Pancreas (tissue), 10 donors: Measurements from ENCODE around the gene TIMP4. TPM values are rescaled to one million over a fixed set of nuclear protein-coding genes. Genes with fewer than 3 reads are reported as not detected.

Experiments
- ATAC-seq, 4 donors: fragments of 200-7000 bp; cut with Tn5 transposase; one replicate each; pipeline versions ENCODE4 v1.8.0 to v1.9.1; 2020; ENCODE audit warnings: mild to moderate bottlenecking in 4 of 4, moderate library complexity in 4 of 4
- DNase-seq, 6 donors: peaks; one replicate each; pipeline ENCODE4 v3.0.0-alpha.2; 2020
- FAIRE-seq: peaks from 2 replicates; lab custom pipeline; 2012; peaks lifted over from hg19 to GRCh38; lab: Jason Lieb, UNC
- H3K27ac ChIP-seq, 4 donors: fragments of 200-600 bp; sonication (generic); 1 replicate in 3 of 4; 2 replicates in 1 of 4; pipeline versions ENCODE4 v1.5.0 to v1.8.0; 2020
- H3K27me3 ChIP-seq, 4 donors: fragments of 200-600 bp; one replicate each; pipeline ENCODE4 v1.8.0; 2021
- H3K36me3 ChIP-seq, 3 donors: fragments of 200-600 bp; sonication (generic) in 1 of 3; one replicate each; pipeline versions ENCODE4 v1.5.0 to v1.8.0; 2020 to 2021
- H3K4me1 ChIP-seq, 3 donors: fragments of 200-600 bp; one replicate each; pipeline ENCODE4 v1.8.0; 2021
- H3K4me3 ChIP-seq, 4 donors: fragments of 200-600 bp; sonication (generic) in 2 of 4; one replicate each; pipeline versions ENCODE4 v1.5.0 to v1.8.0; 2020 to 2021
- H3K9me3 ChIP-seq, 4 donors: fragments of 200-600 bp; one replicate each; pipeline ENCODE4 v1.8.0; 2021
- WGBS, 2 donors: extraction: QIAGEN DNeasy Blood & Tissue Kit; methylation state at CpG; one replicate each; pipeline ENCODE4 v1.1.7; 2013; 5-methylcytosine and 5-hydroxymethylcytosine counted together
- intact Hi-C, 3 donors: fragments of 100-400 bp; cut with DNase I; formaldehyde crosslinking; loops; one replicate each; pipeline versions ENCODE4 v1.11.1 to v1.14.2; 2022
- polyA plus RNA-seq, 2 donors: library from polyadenylated mRNA; stranded (reverse); fragments of 200-250 nt; gene quantifications; one replicate each; pipeline ENCODE4 v1.2.3, GENCODE V29; 2013
- total RNA-seq, 6 donors: library from RNA; stranded (reverse); fragmentation: NEBNext Ultra II Directional in 4 of 6; extraction: Animal tissue kit (Norgen Biotek cat#: 25700) in 4 of 6; gene quantifications; one replicate each; pipeline versions ENCODE4 v1.2.1 to v1.2.4, GENCODE V29; 2021 to 2023
- TF ChIP-seq, protein P1 (sequence below), 4 donors: fragments of 200-600 bp; sonication (generic) in 3 of 4; IDR thresholded peaks; one replicate each; pipeline versions ENCODE4 v1.5.0 to v1.8.0; 2021; ENCODE audit warnings: antibody characterized with exemption in 4 of 4
- donor health status: healthy with polysubstance abuse.
- donor health status: DM: no; HTN: no; CAD: no; lungs with moderate emphysema.
- donor health status: DM: no; HTN: no; CAD: no.
- donor health status: control.
- donor health status: control.
- donor health status: Bipolar disorder and iron deficiency.
- donor health status: DM: yes; HTN: yes; CAD: no.
- donor health status: DM: no; HTN: no; CAD: no.
- donor health status: DM: no; HTN: no; CAD: no.
- donor health status: DM: yes; HTN: yes; CAD: no.

TIMP4 gene
- total and polyA plus RNA-seq, 8 donors: 0.12 to 4.6 (median 1.4) TPM

DNA sequence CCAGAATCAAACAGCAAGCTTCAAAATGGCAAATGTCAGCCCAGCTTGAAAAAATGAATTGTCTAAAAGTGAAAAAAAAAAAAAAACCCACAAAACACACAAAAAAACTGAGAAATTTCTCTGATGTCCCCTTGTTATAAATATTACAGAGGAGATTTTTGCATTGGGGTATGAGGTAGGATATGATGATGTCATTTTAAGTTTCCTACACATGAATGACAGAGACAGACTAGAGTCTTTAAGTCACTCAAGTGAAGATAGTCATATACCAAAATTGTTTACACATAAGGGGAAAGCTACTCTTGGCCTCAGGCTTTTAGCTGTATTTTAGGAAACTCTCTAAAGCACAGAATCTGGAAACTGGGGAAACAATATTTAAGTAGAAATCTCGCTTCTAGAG, 32.9 kb downstream of the TIMP4 start:
- FAIRE-seq: no peak
- no peak for ATAC-seq
- 81 to 87% methylated on average over 1 of the region's 1 CpG for WGBS, 2 donors
- Histone ChIP-seq H3K27ac (no peak overlapping the region), H3K9me3 (no peaks in the 10 kb centered on the region), H3K27me3 (no peaks in the 10 kb centered on the region), H3K36me3 (no peaks in the 10 kb centered on the region), H3K4me1 (no peaks in the 10 kb centered on the region), H3K4me3 (no peak overlapping the region)
- DNase-seq: no peak
- TF ChIP-seq, protein P1, sequence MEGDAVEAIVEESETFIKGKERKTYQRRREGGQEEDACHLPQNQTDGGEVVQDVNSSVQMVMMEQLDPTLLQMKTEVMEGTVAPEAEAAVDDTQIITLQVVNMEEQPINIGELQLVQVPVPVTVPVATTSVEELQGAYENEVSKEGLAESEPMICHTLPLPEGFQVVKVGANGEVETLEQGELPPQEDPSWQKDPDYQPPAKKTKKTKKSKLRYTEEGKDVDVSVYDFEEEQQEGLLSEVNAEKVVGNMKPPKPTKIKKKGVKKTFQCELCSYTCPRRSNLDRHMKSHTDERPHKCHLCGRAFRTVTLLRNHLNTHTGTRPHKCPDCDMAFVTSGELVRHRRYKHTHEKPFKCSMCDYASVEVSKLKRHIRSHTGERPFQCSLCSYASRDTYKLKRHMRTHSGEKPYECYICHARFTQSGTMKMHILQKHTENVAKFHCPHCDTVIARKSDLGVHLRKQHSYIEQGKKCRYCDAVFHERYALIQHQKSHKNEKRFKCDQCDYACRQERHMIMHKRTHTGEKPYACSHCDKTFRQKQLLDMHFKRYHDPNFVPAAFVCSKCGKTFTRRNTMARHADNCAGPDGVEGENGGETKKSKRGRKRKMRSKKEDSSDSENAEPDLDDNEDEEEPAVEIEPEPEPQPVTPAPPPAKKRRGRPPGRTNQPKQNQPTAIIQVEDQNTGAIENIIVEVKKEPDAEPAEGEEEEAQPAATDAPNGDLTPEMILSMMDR (IDR thresholded peaks at IDR 0.05): no peak
- intact Hi-C loops: no loop called here

DNA sequence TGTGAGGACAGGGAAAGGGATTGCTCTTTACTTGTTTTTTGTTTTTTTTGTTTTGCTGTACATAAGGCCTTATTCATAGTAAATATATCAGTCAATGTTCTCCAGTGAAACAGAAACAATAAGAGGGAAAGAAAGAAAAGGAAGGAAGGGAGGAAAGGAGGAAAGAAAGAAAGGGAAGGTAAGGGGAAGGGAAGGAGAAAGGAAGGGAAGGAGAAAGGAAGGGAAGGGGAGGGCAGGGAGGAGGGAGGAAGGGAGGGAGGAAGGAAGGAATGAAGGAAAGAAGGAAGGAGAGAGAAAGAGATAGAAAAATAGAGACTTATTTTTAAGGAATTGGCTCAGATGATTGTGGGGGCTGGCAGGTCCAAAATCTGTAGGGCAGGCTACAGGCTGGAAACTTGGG, 37.2 kb downstream of the TIMP4 start:
- no peaks in the 10 kb centered on the region for H3K36me3 ChIP-seq
- H3K27me3 ChIP-seq: no peaks in the 10 kb centered on the region
- H3K4me1 ChIP-seq: no peaks in the 10 kb centered on the region
- intact Hi-C loops: no loop called here
- DNase-seq (no peak), FAIRE-seq (no peak), ATAC-seq (no peak)
- H3K9me3 ChIP-seq: no peaks in the 10 kb centered on the region
- TF ChIP-seq, protein P1 (IDR thresholded peaks at IDR 0.05): no peak
- H3K27ac ChIP-seq: no peak overlapping the region
- H3K4me3 ChIP-seq: no peak overlapping the region

DNA sequence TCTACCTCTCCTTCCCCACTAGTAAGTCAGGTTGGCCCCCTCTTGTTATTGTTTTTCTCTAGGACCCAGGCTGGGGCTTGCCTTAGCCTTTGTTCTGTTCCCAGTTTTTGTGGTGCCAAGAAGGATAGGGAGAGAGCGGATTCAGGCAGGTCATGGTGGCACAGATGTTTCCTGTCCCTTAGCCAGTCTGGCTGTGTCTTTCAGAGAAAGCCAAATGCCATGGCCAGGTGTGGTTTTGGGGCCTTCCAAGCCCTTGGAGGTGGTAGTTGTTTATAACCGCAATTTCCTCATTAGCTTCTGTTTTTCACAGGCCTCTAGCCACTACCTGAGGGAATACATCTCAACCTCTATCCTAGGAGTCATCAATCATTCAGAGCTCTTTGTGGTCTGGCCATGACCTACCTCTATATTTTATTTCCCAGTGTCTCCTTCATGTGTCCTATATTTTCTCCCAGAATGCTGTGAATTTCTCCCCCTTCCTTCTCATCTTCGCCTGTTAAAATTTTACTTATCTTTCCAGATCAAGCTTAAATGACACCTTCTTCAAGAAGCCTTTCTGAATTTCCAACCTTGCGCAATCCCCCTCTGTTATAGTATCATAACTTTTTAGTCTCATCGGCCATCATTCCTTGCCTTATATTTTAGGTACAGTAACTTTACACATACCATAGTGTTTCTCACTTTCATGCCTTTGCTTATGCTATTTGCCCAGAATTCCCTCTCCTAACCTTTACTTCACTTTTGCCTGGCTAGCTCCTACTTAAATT, 38.2 kb downstream of the TIMP4 start:
- DNase-seq (no peak), FAIRE-seq (no peak), ATAC-seq (no peak)
- Histone ChIP-seq H3K4me3 (no peak overlapping the region), H3K4me1 (no peaks in the 10 kb centered on the region), H3K9me3 (no peaks in the 10 kb centered on the region), H3K27ac (no peak overlapping the region), H3K27me3 (peaks cover 0 to 2% (median 0%) of the 10 kb centered on the region in 4 donors), H3K36me3 (no peaks in the 10 kb centered on the region)
- intact Hi-C loops: no loop called here
- TF ChIP-seq, protein P1 (IDR thresholded peaks at IDR 0.05): no peak
- WGBS, 2 donors: 83 to 87% methylated on average over 5 of the region's 5 CpGs

DNA sequence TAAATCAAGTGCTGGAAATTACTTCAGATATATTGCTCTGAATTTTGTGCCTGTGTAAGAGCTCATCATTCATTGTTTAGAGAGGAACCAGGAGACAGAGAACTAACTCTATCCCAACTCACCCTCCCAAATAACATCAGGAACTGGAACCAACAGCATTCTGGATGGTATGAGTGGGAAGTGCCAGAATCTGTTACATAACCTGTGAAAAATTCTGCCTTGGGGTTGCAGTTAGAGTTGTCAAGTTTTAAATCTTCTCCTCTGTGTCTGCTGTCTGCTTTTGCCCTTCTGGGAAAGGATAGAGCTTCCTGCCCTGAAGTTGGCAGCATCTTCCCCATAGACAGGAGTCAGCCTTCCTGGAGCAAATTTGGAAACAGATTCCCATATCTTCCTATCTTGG, 41.2 kb downstream of the TIMP4 start:
- TF ChIP-seq, protein P1 (IDR thresholded peaks at IDR 0.05): no peak
- H3K27ac ChIP-seq: no peak overlapping the region
- no peaks in the 10 kb centered on the region for H3K9me3 ChIP-seq
- no peak overlapping the region for H3K4me3 ChIP-seq
- H3K36me3 ChIP-seq: no peaks in the 10 kb centered on the region
- intact Hi-C loops: no loop called here
- H3K27me3 ChIP-seq: peaks cover 0 to 6% (median 0%) of the 10 kb centered on the region in 4 donors
- H3K4me1 ChIP-seq: no peaks in the 10 kb centered on the region
- FAIRE-seq: no peak
- DNase-seq: no peak
- ATAC-seq: no peak

DNA sequence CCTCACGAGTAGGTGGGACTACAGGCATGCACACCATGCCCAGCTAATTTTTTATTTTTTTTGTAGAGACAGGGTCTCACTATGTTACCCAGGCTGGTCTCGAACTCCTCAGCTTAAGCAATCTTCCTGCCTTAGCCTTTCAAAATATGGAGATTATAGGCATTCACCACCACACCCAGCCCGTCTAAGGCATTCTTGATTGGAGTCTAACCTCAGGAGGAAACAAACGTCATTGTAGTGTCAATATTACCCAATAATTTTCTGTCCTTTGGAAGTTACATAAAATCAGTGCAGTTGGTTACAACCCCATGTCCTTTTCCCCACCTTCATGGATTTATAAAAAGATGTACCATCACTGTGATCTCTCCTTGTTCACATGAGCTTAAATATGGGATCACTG, 41.8 kb downstream of the TIMP4 start:
- DNase-seq (no peak), ATAC-seq (no peak), FAIRE-seq (no peak)
- intact Hi-C loops: no loop called here
- Histone ChIP-seq H3K4me1 (no peaks in the 10 kb centered on the region), H3K27ac (no peak overlapping the region), H3K9me3 (no peaks in the 10 kb centered on the region), H3K36me3 (no peaks in the 10 kb centered on the region), H3K27me3 (peaks cover 0 to 6% (median 0%) of the 10 kb centered on the region in 4 donors), H3K4me3 (no peak overlapping the region)
- TF ChIP-seq, protein P1 (IDR thresholded peaks at IDR 0.05): no peak
- 35 to 48% methylated on average over 4 of the region's 4 CpGs for WGBS, 2 donors
